ENCODE data around the gene ASF1A. TPM values are rescaled to one million over a fixed set of nuclear protein-coding genes. Genes with fewer than 3 reads are reported as not detected.

The ASF1A gene
- polyA plus RNA-seq, 1 of the 3 experiments (the other 2 are of a cell fraction): 5.4 TPM

- WGBS (ENCODE audit: low lambda C conversion rate): 86% methylated on average over 5 of the region's 5 CpGs
- Histone ChIP-seq H3K27ac (ENCODE audit: low read depth in 2 of 2, low read length in 1 of 2) (no peak overlapping the region; a peak in 1 of 4 replicates), H3K79me2 (ENCODE audit: insufficient read depth) (no peaks in the 10 kb centered on the region), H4K20me1 (ENCODE audit: insufficient read depth) (no peaks in the 10 kb centered on the region), H3K9me3 (no peaks in the 10 kb centered on the region), H3K9me2 (no peaks in the 10 kb centered on the region), H3K4me3 (ENCODE audit: low read depth in 2 of 2, low read length in 1 of 2) (no peak overlapping the region), H3K27me3 (ENCODE audit: insufficient read depth) (no peaks in the 10 kb centered on the region), H3K9ac (no peak overlapping the region), H3K4me1 (ENCODE audit: control insufficient read depth in 1 of 2, insufficient read depth in 2 of 2, low read depth in 1 of 2, low read length in 1 of 2) (peaks cover 0 to 5% of the 10 kb centered on the region in 2 experiments; a peak in 1 of 4 replicates), H2AFZ (ENCODE audit: low read depth) (no peak overlapping the region), H3K36me3 (replicated peaks in 1 of 2; ENCODE audit: control insufficient read depth in 1 of 2, insufficient read depth in 2 of 2, low read length in 1 of 2) (peaks cover 70 to 72% of the 10 kb centered on the region in 2 experiments), H3F3A (replicated peaks; ENCODE audit: insufficient read depth) (no peaks in the 10 kb centered on the region), H3K4me2 (no peak overlapping the region)
- no peak for TF ChIP-seq RFX5 (IDR thresholded peaks at IDR 0.05; ENCODE audit: low read length)
- TF ChIP-seq RCOR1 (IDR thresholded peaks at IDR 0.05; ENCODE audit: low read length): no peak
- no peak for TF ChIP-seq SIN3A (IDR thresholded peaks at IDR 0.05; ENCODE audit: borderline replicate concordance, low read depth, low read length)
- TF ChIP-seq MXI1 (IDR thresholded peaks at IDR 0.05; ENCODE audit: low read depth, low read length): no peak
- TF ChIP-seq, protein P1, sequence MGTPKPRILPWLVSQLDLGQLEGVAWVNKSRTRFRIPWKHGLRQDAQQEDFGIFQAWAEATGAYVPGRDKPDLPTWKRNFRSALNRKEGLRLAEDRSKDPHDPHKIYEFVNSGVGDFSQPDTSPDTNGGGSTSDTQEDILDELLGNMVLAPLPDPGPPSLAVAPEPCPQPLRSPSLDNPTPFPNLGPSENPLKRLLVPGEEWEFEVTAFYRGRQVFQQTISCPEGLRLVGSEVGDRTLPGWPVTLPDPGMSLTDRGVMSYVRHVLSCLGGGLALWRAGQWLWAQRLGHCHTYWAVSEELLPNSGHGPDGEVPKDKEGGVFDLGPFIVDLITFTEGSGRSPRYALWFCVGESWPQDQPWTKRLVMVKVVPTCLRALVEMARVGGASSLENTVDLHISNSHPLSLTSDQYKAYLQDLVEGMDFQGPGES (IDR thresholded peaks at IDR 0.05; ENCODE audit: low read depth, low read length): no peak
- no peak for TF ChIP-seq REST (IDR thresholded peaks at IDR 0.05; ENCODE audit: low read depth, low read length)
- TF ChIP-seq NFIC (IDR thresholded peaks at IDR 0.05; ENCODE audit: borderline replicate concordance): no peak
- TF ChIP-seq FOXM1 (IDR thresholded peaks at IDR 0.05; ENCODE audit: low read depth): no peak
- TF ChIP-seq USF2 (IDR thresholded peaks at IDR 0.05; ENCODE audit: borderline replicate concordance, low read depth, low read length): no peak
- no peak for TF ChIP-seq NRF1 (IDR thresholded peaks at IDR 0.05; ENCODE audit: low read depth, low read length)
- TF ChIP-seq RAD21 (IDR thresholded peaks at IDR 0.05; ENCODE audit: low read length): no peak
- no peak for TF ChIP-seq RXRA (IDR thresholded peaks at IDR 0.05; ENCODE audit: borderline replicate concordance, low read depth)
- TF ChIP-seq MEF2A (IDR thresholded peaks at IDR 0.05; ENCODE audit: borderline replicate concordance, low read depth): no peak
- no peak for TF ChIP-seq TCF12 (IDR thresholded peaks at IDR 0.05)
- no peak for TF ChIP-seq JUND (IDR thresholded peaks at IDR 0.05)
- TF ChIP-seq USF1 (IDR thresholded peaks at IDR 0.05; ENCODE audit: borderline replicate concordance, low read depth): no peak
- TF ChIP-seq YY1 (IDR thresholded peaks at IDR 0.05; ENCODE audit: low read depth): no peak
- TF ChIP-seq, protein P2, sequence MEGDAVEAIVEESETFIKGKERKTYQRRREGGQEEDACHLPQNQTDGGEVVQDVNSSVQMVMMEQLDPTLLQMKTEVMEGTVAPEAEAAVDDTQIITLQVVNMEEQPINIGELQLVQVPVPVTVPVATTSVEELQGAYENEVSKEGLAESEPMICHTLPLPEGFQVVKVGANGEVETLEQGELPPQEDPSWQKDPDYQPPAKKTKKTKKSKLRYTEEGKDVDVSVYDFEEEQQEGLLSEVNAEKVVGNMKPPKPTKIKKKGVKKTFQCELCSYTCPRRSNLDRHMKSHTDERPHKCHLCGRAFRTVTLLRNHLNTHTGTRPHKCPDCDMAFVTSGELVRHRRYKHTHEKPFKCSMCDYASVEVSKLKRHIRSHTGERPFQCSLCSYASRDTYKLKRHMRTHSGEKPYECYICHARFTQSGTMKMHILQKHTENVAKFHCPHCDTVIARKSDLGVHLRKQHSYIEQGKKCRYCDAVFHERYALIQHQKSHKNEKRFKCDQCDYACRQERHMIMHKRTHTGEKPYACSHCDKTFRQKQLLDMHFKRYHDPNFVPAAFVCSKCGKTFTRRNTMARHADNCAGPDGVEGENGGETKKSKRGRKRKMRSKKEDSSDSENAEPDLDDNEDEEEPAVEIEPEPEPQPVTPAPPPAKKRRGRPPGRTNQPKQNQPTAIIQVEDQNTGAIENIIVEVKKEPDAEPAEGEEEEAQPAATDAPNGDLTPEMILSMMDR (IDR thresholded peaks at IDR 0.05): no peak
- TF ChIP-seq FOXJ3 (CRISPR knock-in tag; IDR thresholded peaks at IDR 0.05): no peak
- TF ChIP-seq FOSL2 (IDR thresholded peaks at IDR 0.05; ENCODE audit: borderline replicate concordance, low read depth): no peak
- ChIA-PET CTCF (interaction anchor here (1.4 kb wide), 1 partner anchor 198 kb away, joined by 3 read pairs; no protein-coding TSS in a partner anchor), POLR2A (no interaction called here)
- DNase-seq: peak; percentile 27
Measured at GRCh38 chr6:118912646-118913045, 18.7 kb downstream of the ASF1A start.
